ENCODE data around the gene BTBD2.

The BTBD2 gene

GRCh38 chr19:1985588-1986356, 29.7 kb downstream of the BTBD2 start:
- peak in 1 of 14 donors; percentile 14 for DNase-seq

- no peak for DNase-seq
Measured at GRCh38 chr19:1984357-1984756, 31.2 kb downstream of the BTBD2 start.

DNA sequence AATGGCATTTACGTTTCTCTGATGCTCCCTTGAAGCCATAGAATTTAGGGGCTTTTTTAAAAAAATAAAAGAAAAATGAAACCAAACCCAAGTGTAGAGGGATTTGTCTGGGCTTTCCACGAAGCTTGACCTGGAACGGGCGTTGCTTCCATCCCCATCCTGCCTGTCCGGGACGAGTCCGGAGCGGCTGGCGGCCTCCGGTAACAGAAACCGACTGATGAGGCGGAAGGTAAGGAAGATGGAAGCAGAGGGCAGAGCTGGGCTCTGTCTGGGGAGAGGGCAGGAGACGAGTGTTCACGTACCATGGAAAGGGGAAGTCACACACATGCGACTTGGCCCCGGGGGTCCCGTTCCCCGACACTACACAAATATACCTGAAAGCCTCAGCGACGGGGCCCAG, 34.3 kb downstream of the BTBD2 start:
- no peak for DNase-seq

- no peak for DNase-seq
Measured at GRCh38 chr19:1980809-1981181, 34.7 kb downstream of the BTBD2 start.

GRCh38 chr19:1980091-1980808, 35.3 kb downstream of the BTBD2 start:
- no peak for DNase-seq

DNA sequence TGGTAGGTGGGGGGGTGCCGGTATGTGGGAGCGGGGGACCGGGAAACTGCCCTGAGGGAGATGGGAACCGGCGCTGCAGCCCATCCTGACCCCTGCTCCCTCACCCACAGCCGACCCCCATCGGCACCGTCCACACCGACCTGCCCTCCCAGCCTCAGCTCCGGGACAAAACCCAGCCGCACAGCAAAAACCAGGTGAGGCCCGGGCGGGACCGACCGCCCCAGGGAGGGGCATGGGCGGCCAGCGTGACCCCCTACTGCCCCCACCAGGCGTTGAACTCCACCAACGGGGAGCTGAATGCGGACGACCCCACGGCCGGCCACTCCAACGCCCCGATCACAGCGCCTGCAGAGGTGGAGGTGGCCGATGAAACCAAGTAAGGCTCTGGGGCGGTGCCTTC, 35.9 kb downstream of the BTBD2 start:
- no peak for DNase-seq

DNA sequence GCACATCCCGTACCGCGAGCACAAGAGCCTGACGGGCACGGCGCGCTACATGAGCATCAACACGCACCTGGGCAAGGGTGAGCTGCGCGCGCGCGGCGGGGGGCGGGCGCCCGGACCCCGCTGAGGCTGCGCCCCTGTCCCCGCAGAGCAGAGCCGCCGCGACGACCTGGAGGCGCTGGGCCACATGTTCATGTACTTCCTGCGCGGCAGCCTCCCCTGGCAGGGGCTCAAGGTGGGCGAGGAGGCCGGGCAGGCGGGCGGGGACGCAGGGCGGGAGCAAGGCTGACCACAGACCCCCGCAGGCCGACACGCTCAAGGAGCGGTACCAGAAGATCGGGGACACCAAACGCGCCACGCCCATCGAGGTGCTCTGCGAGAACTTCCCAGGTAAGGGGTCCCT, 36.5 kb downstream of the BTBD2 start:
- DNase-seq: no peak

DNA sequence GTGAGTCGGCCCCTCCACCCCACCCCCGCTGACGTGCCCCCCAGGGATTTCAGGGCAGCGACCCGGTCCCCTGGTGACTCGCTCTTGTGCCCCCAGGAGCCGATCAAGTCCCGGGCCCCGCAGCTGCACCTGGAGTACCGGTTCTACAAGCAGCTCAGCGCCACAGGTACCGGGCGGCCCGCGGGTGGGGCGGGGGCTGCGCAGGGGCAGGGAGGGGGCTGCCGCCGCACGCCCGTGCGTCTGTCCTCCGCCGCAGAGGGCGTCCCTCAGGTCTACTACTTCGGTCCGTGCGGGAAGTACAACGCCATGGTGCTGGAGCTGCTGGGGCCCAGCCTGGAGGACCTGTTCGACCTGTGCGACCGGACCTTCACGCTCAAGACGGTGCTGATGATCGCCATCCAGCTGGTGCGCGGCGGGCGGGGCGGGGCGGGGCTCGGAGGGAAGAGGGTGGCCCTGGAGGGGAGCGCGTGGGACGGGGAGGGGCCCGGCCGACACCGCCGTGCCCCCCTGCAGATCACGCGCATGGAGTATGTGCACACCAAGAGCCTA, 37.1 kb downstream of the BTBD2 start:
- no peak for DNase-seq

DNA sequence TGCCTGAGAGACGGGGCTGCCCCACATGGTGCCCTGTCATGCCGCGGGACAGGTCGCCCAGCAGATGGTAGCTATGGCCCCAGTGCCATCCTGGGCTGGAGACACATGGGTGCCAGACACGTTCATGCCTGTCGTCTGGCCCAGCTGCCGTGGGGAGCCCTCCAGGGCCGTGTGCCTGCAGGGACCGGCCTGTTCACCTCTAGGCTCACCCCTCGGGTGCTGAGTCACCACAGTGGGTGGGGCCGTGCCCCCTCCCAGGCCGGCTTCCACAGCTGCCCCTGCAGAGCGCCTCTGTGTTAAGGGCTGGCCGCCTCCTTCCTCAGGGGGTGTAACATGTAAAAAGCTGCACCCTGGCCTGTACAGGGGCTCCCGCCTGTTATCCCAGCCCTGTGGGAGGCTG, 38.4 kb downstream of the BTBD2 start:
- DNase-seq: no peak

DNA sequence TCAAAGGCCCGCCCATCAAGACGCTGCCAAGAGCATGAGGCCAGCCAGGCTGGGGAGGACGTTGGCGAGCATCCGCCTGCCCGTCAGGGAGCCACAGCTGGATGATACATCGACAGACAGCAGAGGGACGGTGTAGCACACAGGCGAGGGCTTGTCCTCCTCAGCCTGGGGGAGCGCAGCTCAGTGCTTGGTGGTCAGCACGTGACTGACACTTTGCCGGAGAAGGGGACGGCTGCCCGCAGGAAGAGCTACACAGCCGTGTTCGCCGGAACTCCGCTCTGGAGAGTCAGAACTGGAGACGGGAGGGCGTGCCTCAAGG, 40.4 kb downstream of the BTBD2 start:
- DNase-seq: peak in 2 of 14 donors; percentile 10 to 68

DNA sequence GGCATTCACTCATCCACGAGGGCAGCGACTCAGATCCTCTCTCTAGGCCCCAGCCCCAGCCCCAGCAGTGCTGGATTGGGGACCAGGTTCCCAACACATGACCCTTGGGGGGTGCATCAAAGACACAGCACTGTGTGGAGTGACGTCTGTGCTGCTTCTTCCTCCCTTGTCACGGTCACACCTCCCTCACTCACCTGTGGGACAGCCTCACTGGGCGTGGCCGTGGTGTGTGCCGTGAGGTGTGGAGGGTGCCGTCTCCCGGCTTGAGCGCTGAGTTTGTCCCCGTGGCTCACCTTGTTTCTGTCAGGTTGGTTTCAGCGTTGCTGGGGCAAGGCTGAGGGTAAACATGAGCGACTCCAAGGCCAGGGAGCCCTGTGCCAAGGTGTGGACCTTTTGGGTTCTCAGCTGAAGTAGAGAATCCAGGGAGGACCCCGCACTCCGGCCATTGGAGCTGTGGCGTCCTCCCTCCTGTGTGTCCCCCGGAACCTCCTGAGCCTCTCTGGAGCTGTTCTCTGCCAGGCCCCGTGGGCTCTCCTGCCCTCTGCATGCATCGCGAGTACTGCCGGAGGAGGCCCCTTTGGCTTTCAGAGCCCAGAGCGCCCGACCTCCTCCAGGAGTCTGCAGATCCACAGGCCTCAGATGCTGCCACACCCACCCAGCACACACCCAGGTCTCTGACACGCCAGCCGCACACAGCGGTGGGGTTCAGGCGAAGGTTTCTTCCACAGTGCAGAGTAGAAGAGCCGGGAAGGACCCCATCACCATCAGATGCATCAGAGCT, 40.9 kb downstream of the BTBD2 start:
- DNase-seq: peak in 1 of 14 donors; percentile 2

GRCh38 chr19:1970806-1971502, 44.6 kb downstream of the BTBD2 start:
- DNase-seq: no peak

- peak in 1 of 14 donors; percentile 54 for DNase-seq
Measured at GRCh38 chr19:1970003-1970805, 45.3 kb downstream of the BTBD2 start.

- DNase-seq: peak in 2 of 14 donors; percentile 30 to 34
Measured at GRCh38 chr19:1969176-1970002, 46.1 kb downstream of the BTBD2 start.

GRCh38 chr19:1968279-1969175, 47.0 kb downstream of the BTBD2 start:
- DNase-seq: no peak

GRCh38 chr19:1967087-1967608, 48.4 kb downstream of the BTBD2 start:
- no peak for DNase-seq

- no peak for DNase-seq
Measured at GRCh38 chr19:1962674-1963073, 52.8 kb downstream of the BTBD2 start.

GRCh38 chr19:1961000-1961883, 54.3 kb downstream of the BTBD2 start:
- no peak for DNase-seq

Data from C1 segment of cervical spinal cord (tissue), 14 donors.